ENCODE measurements around the gene KIF16B.

KIF16B gene

GRCh38 chr20:16553684-16554083 is 19.6 kb downstream of the KIF16B start:
- no peaks in the 10 kb centered on the region for H3K27me3 ChIP-seq
- no peak overlapping the region for H3K27ac ChIP-seq
- no peaks in the 10 kb centered on the region for H3K9me3 ChIP-seq
- no peaks in the 10 kb centered on the region for H3K4me1 ChIP-seq (ENCODE audit: control insufficient read depth in 1 of 2, insufficient read depth in 1 of 2, low read depth in 1 of 2, low read length in 1 of 2)
- H3K4me3 ChIP-seq (ENCODE audit: low read depth in 1 of 2, low read length in 1 of 2) = no peak overlapping the region
- no peaks in the 10 kb centered on the region for H3K36me3 ChIP-seq
- TF ChIP-seq CTCF (IDR thresholded peaks at IDR 0.05) = no peak

GRCh38 chr20:16553101-16553500 is 20.1 kb downstream of the KIF16B start:
- Histone ChIP-seq H3K27ac (no peak overlapping the region), H3K4me1 (ENCODE audit: control insufficient read depth in 1 of 2, insufficient read depth in 1 of 2, low read depth in 1 of 2, low read length in 1 of 2) (no peaks in the 10 kb centered on the region), H3K36me3 (no peaks in the 10 kb centered on the region), H3K4me3 (ENCODE audit: low read depth in 1 of 2, low read length in 1 of 2) (no peak overlapping the region), H3K9me3 (no peaks in the 10 kb centered on the region), H3K27me3 (no peaks in the 10 kb centered on the region)
- TF ChIP-seq CTCF (IDR thresholded peaks at IDR 0.05) = no peak

- H3K27me3 ChIP-seq = no peaks in the 10 kb centered on the region
- H3K4me1 ChIP-seq (ENCODE audit: control insufficient read depth in 1 of 2, insufficient read depth in 1 of 2, low read depth in 1 of 2, low read length in 1 of 2) = no peaks in the 10 kb centered on the region
- H3K36me3 ChIP-seq = no peaks in the 10 kb centered on the region
- TF ChIP-seq CTCF (IDR thresholded peaks at IDR 0.05) = no peak
- H3K27ac ChIP-seq = no peak overlapping the region
- no peak overlapping the region for H3K4me3 ChIP-seq (ENCODE audit: low read depth in 1 of 2, low read length in 1 of 2)
- H3K9me3 ChIP-seq = no peaks in the 10 kb centered on the region
These were observed 21.2 kb downstream of the KIF16B start for GRCh38 chr20:16552015-16552414.

- no peak for TF ChIP-seq CTCF (IDR thresholded peaks at IDR 0.05)
- Histone ChIP-seq H3K27ac (no peak overlapping the region), H3K4me1 (ENCODE audit: control insufficient read depth in 1 of 2, insufficient read depth in 1 of 2, low read depth in 1 of 2, low read length in 1 of 2) (no peaks in the 10 kb centered on the region), H3K4me3 (ENCODE audit: low read depth in 1 of 2, low read length in 1 of 2) (no peak overlapping the region), H3K9me3 (no peaks in the 10 kb centered on the region), H3K36me3 (no peaks in the 10 kb centered on the region), H3K27me3 (no peaks in the 10 kb centered on the region)
These were observed 21.6 kb downstream of the KIF16B start for GRCh38 chr20:16551607-16552006.

- TF ChIP-seq CTCF (IDR thresholded peaks at IDR 0.05) = no peak
- no peaks in the 10 kb centered on the region for H3K4me1 ChIP-seq (ENCODE audit: control insufficient read depth in 1 of 2, insufficient read depth in 1 of 2, low read depth in 1 of 2, low read length in 1 of 2)
- H3K27me3 ChIP-seq = no peaks in the 10 kb centered on the region
- no peak overlapping the region for H3K27ac ChIP-seq
- no peaks in the 10 kb centered on the region for H3K9me3 ChIP-seq
- no peaks in the 10 kb centered on the region for H3K36me3 ChIP-seq
- no peak overlapping the region for H3K4me3 ChIP-seq (ENCODE audit: low read depth in 1 of 2, low read length in 1 of 2)
These were observed 25.1 kb downstream of the KIF16B start for GRCh38 chr20:16548068-16548672.

- Histone ChIP-seq H3K9me3 (no peaks in the 10 kb centered on the region), H3K36me3 (no peaks in the 10 kb centered on the region), H3K4me1 (ENCODE audit: control insufficient read depth in 1 of 2, insufficient read depth in 1 of 2, low read depth in 1 of 2, low read length in 1 of 2) (no peaks in the 10 kb centered on the region), H3K27me3 (no peaks in the 10 kb centered on the region), H3K4me3 (ENCODE audit: low read depth in 1 of 2, low read length in 1 of 2) (no peak overlapping the region), H3K27ac (no peak overlapping the region)
- no peak for TF ChIP-seq CTCF (IDR thresholded peaks at IDR 0.05)
These were observed 28.3 kb downstream of the KIF16B start for GRCh38 chr20:16544949-16545348.

Data from neutrophil (primary cell).